Measurements from ENCODE around the gene SDK2.

Gene SDK2

GRCh38 chr17:73549841-73550430 lies 94.3 kb downstream of the SDK2 start:
- H3K4me1 ChIP-seq (ENCODE audit: control insufficient read depth in 2 of 2, insufficient read depth in 1 of 2, low read depth in 1 of 2, low read length in 2 of 2): peaks cover 8 to 44% of the 10 kb centered on the region in 2 donors
- H3K4me3 ChIP-seq (ENCODE audit: low read length in 2 of 2): no peak overlapping the region

GRCh38 chr17:73548620-73549311 lies 95.5 kb downstream of the SDK2 start:
- no peak overlapping the region for H3K4me2 ChIP-seq (ENCODE audit: insufficient read depth, low read length, poor library complexity, severe bottlenecking)
- no peak overlapping the region for H3K27ac ChIP-seq (replicated peaks; ENCODE audit: low read length)
- H3K36me3 ChIP-seq (replicated peaks in 1 of 2; ENCODE audit: control insufficient read depth in 2 of 2, insufficient read depth in 2 of 2, low read length in 2 of 2): peaks cover 0 to under 1% of the 10 kb centered on the region in 2 donors
- no peak overlapping the region for H2BK15ac ChIP-seq (ENCODE audit: low read length)
- no peak overlapping the region for H4K8ac ChIP-seq (ENCODE audit: low read depth, low read length)
- H3K9me3 ChIP-seq (replicated peaks in 1 of 2; ENCODE audit: control insufficient read depth in 2 of 2, insufficient read depth in 1 of 2, low read depth in 1 of 2, low read length in 2 of 2): peaks cover 0 to 1% of the 10 kb centered on the region in 2 donors
- no peak overlapping the region for H2AK5ac ChIP-seq (ENCODE audit: low read depth, low read length)
- no peak overlapping the region for H2AFZ ChIP-seq (ENCODE audit: low read length)
- no peak overlapping the region for H3K23ac ChIP-seq (ENCODE audit: low read depth, low read length, poor library complexity)
- H3K4me1 ChIP-seq (ENCODE audit: control insufficient read depth in 2 of 2, insufficient read depth in 1 of 2, low read depth in 1 of 2, low read length in 2 of 2): peaks cover 8 to 44% of the 10 kb centered on the region in 2 donors
- no peak overlapping the region for H3K4me3 ChIP-seq (ENCODE audit: low read length in 2 of 2)
- no peak overlapping the region for H3K4ac ChIP-seq (ENCODE audit: low read length)
- H4K91ac ChIP-seq (ENCODE audit: low read depth, low read length, poor library complexity): no peak overlapping the region
- no CpG with 5 or more reads among the region's 11 CpGs for WGBS, 2 donors (ENCODE audit: extremely low coverage in 2 of 2, insufficient read length in 2 of 2, insufficient replicate concordance in 1 of 2)
- H3K27me3 ChIP-seq (ENCODE audit: control insufficient read depth in 3 of 3, insufficient read depth in 3 of 3, low read depth in 1 of 3, low read length in 3 of 3): no peaks in the 10 kb centered on the region
- H2BK120ac ChIP-seq (ENCODE audit: low read depth, low read length): no peak overlapping the region
- no peak for DNase-seq (ENCODE audit: low spot score)
- peaks cover 23% of the 10 kb centered on the region for H3K79me1 ChIP-seq (ENCODE audit: low read depth, low read length)
- no peak overlapping the region for H2BK5ac ChIP-seq (ENCODE audit: low read length)
- H2BK12ac ChIP-seq (ENCODE audit: low read length): no peak overlapping the region
- no peak overlapping the region for H3K18ac ChIP-seq (ENCODE audit: low read length)
- H3K9ac ChIP-seq (ENCODE audit: low read depth, low read length, poor library complexity): no peak overlapping the region
- no peak overlapping the region for H3K14ac ChIP-seq (ENCODE audit: low read length)

More at GRCh38 chr17:73549841-73550430, 94.3 kb downstream of the SDK2 start:
- Histone ChIP-seq H3K18ac (ENCODE audit: low read length) (peak overlapping the region; percentile 71), H3K27me3 (ENCODE audit: control insufficient read depth in 3 of 3, insufficient read depth in 3 of 3, low read depth in 1 of 3, low read length in 3 of 3) (no peaks in the 10 kb centered on the region), H3K14ac (ENCODE audit: low read length) (no peak overlapping the region), H2BK12ac (ENCODE audit: low read length) (no peak overlapping the region), H3K4ac (ENCODE audit: low read length) (no peak overlapping the region), H3K4me2 (ENCODE audit: insufficient read depth, low read length, poor library complexity, severe bottlenecking) (no peak overlapping the region), H2BK15ac (ENCODE audit: low read length) (no peak overlapping the region), H2AK5ac (ENCODE audit: low read depth, low read length) (no peak overlapping the region), H4K91ac (ENCODE audit: low read depth, low read length, poor library complexity) (no peak overlapping the region), H3K27ac (replicated peaks; ENCODE audit: low read length) (no peak overlapping the region), H3K23ac (ENCODE audit: low read depth, low read length, poor library complexity) (peak overlapping the region; percentile 12), H3K9ac (ENCODE audit: low read depth, low read length, poor library complexity) (peak overlapping the region; percentile 25), H3K9me3 (replicated peaks in 1 of 2; ENCODE audit: control insufficient read depth in 2 of 2, insufficient read depth in 1 of 2, low read depth in 1 of 2, low read length in 2 of 2) (peaks cover 0 to 1% of the 10 kb centered on the region in 2 donors), H3K79me1 (ENCODE audit: low read depth, low read length) (peaks cover 19% of the 10 kb centered on the region), H2BK120ac (ENCODE audit: low read depth, low read length) (no peak overlapping the region), H3K36me3 (replicated peaks in 1 of 2; ENCODE audit: control insufficient read depth in 2 of 2, insufficient read depth in 2 of 2, low read length in 2 of 2) (no peaks in the 10 kb centered on the region), H2AFZ (ENCODE audit: low read length) (no peak overlapping the region), H4K8ac (ENCODE audit: low read depth, low read length) (no peak overlapping the region), H2BK5ac (ENCODE audit: low read length) (peak overlapping the region; percentile 20)
- no CpG with 5 or more reads among the region's 12 CpGs for WGBS, 2 donors (ENCODE audit: extremely low coverage in 2 of 2, insufficient read length in 2 of 2, insufficient replicate concordance in 1 of 2)
- no peak for DNase-seq (ENCODE audit: low spot score)

- H3K4me1 ChIP-seq (ENCODE audit: control insufficient read depth in 2 of 2, insufficient read depth in 1 of 2, low read depth in 1 of 2, low read length in 2 of 2): peaks cover 8 to 50% of the 10 kb centered on the region in 2 donors
- H4K91ac ChIP-seq (ENCODE audit: low read depth, low read length, poor library complexity): no peak overlapping the region
Measured at GRCh38 chr17:73547790-73548189, 96.5 kb downstream of the SDK2 start.

GRCh38 chr17:73546770-73547536 lies 97.3 kb downstream of the SDK2 start:
- Histone ChIP-seq H2BK120ac (ENCODE audit: low read depth, low read length) (no peak overlapping the region), H3K14ac (ENCODE audit: low read length) (peak overlapping the region; percentile 87), H3K4me2 (ENCODE audit: insufficient read depth, low read length, poor library complexity, severe bottlenecking) (no peak overlapping the region), H2AK5ac (ENCODE audit: low read depth, low read length) (no peak overlapping the region), H3K9me3 (replicated peaks in 1 of 2; ENCODE audit: control insufficient read depth in 2 of 2, insufficient read depth in 1 of 2, low read depth in 1 of 2, low read length in 2 of 2) (no peaks in the 10 kb centered on the region), H3K4ac (ENCODE audit: low read length) (no peak overlapping the region), H2BK12ac (ENCODE audit: low read length) (no peak overlapping the region), H2AFZ (ENCODE audit: low read length) (no peak overlapping the region), H3K36me3 (replicated peaks in 1 of 2; ENCODE audit: control insufficient read depth in 2 of 2, insufficient read depth in 2 of 2, low read length in 2 of 2) (peaks cover 0 to 2% of the 10 kb centered on the region in 2 donors), H2BK5ac (ENCODE audit: low read length) (no peak overlapping the region), H4K8ac (ENCODE audit: low read depth, low read length) (no peak overlapping the region), H3K27ac (replicated peaks; ENCODE audit: low read length) (no peak overlapping the region), H3K9ac (ENCODE audit: low read depth, low read length, poor library complexity) (no peak overlapping the region), H3K79me1 (ENCODE audit: low read depth, low read length) (peaks cover 24% of the 10 kb centered on the region), H3K23ac (ENCODE audit: low read depth, low read length, poor library complexity) (no peak overlapping the region), H4K91ac (ENCODE audit: low read depth, low read length, poor library complexity) (no peak overlapping the region), H3K4me3 (ENCODE audit: low read length in 2 of 2) (no peak overlapping the region), H3K18ac (ENCODE audit: low read length) (peak overlapping the region; percentile 2), H3K27me3 (ENCODE audit: control insufficient read depth in 3 of 3, insufficient read depth in 3 of 3, low read depth in 1 of 3, low read length in 3 of 3) (no peaks in the 10 kb centered on the region), H2BK15ac (ENCODE audit: low read length) (no peak overlapping the region), H3K4me1 (ENCODE audit: control insufficient read depth in 2 of 2, insufficient read depth in 1 of 2, low read depth in 1 of 2, low read length in 2 of 2) (peaks cover 12 to 55% of the 10 kb centered on the region in 2 donors)
- DNase-seq (ENCODE audit: low spot score): peak; percentile 18
- no CpG with 5 or more reads among the region's 12 CpGs for WGBS, 2 donors (ENCODE audit: extremely low coverage in 2 of 2, insufficient read length in 2 of 2, insufficient replicate concordance in 1 of 2)

More at GRCh38 chr17:73547790-73548189, 96.5 kb downstream of the SDK2 start:
- Histone ChIP-seq H3K9me3 (replicated peaks in 1 of 2; ENCODE audit: control insufficient read depth in 2 of 2, insufficient read depth in 1 of 2, low read depth in 1 of 2, low read length in 2 of 2) (no peaks in the 10 kb centered on the region), H3K4me3 (ENCODE audit: low read length in 2 of 2) (no peak overlapping the region), H3K36me3 (replicated peaks in 1 of 2; ENCODE audit: control insufficient read depth in 2 of 2, insufficient read depth in 2 of 2, low read length in 2 of 2) (peaks cover 0 to 2% of the 10 kb centered on the region in 2 donors), H3K4me2 (ENCODE audit: insufficient read depth, low read length, poor library complexity, severe bottlenecking) (no peak overlapping the region), H2BK15ac (ENCODE audit: low read length) (no peak overlapping the region), H3K27me3 (ENCODE audit: control insufficient read depth in 3 of 3, insufficient read depth in 3 of 3, low read depth in 1 of 3, low read length in 3 of 3) (no peaks in the 10 kb centered on the region), H3K23ac (ENCODE audit: low read depth, low read length, poor library complexity) (no peak overlapping the region), H3K14ac (ENCODE audit: low read length) (no peak overlapping the region), H3K18ac (ENCODE audit: low read length) (no peak overlapping the region), H3K4ac (ENCODE audit: low read length) (no peak overlapping the region), H3K79me1 (ENCODE audit: low read depth, low read length) (peaks cover 25% of the 10 kb centered on the region), H3K9ac (ENCODE audit: low read depth, low read length, poor library complexity) (no peak overlapping the region), H3K27ac (replicated peaks; ENCODE audit: low read length) (no peak overlapping the region), H4K8ac (ENCODE audit: low read depth, low read length) (no peak overlapping the region), H2BK120ac (ENCODE audit: low read depth, low read length) (no peak overlapping the region), H2BK5ac (ENCODE audit: low read length) (no peak overlapping the region), H2AK5ac (ENCODE audit: low read depth, low read length) (no peak overlapping the region), H2BK12ac (ENCODE audit: low read length) (no peak overlapping the region), H2AFZ (ENCODE audit: low read length) (no peak overlapping the region)
- no peak for DNase-seq (ENCODE audit: low spot score)
- WGBS, 2 donors (ENCODE audit: extremely low coverage in 2 of 2, insufficient read length in 2 of 2, insufficient replicate concordance in 1 of 2): no CpG with 5 or more reads among the region's 6 CpGs

Measured in neuronal stem cell (in vitro differentiated cells).